HPDE6-E6E7 (cell line): ENCODE results near the gene MYRIP.

Experiments used
- DNase-seq: peaks from one replicate; pipeline ENCODE4 v3.0.0; 2011; ENCODE audit warnings: missing footprints; ENCODE audit errors: extremely low spot score

The MYRIP gene

GRCh38 chr3:40287248-40287647, 477.8 kb downstream of the MYRIP start:
- no peak for DNase-seq

GRCh38 chr3:40290396-40290795, 481.0 kb downstream of the MYRIP start:
- DNase-seq, result no peak

GRCh38 chr3:40291471-40291870, 482.1 kb downstream of the MYRIP start:
- no peak for DNase-seq

- no peak for DNase-seq
These were observed 483.4 kb downstream of the MYRIP start for GRCh38 chr3:40292637-40293349.

- no peak for DNase-seq
These were observed 485.0 kb downstream of the MYRIP start for GRCh38 chr3:40294434-40294833.

GRCh38 chr3:40298075-40298474, 488.7 kb downstream of the MYRIP start:
- DNase-seq, result no peak

GRCh38 chr3:40299130-40299720, 489.8 kb downstream of the MYRIP start:
- no peak for DNase-seq

GRCh38 chr3:40299721-40300335, 490.4 kb downstream of the MYRIP start:
- DNase-seq, result no peak

- no peak for DNase-seq
These were observed 493.4 kb downstream of the MYRIP start for GRCh38 chr3:40302784-40303183.

GRCh38 chr3:40304352-40304751, 494.9 kb downstream of the MYRIP start:
- DNase-seq, result no peak

GRCh38 chr3:40306336-40306735, 496.9 kb downstream of the MYRIP start:
- DNase-seq, result no peak

GRCh38 chr3:40307176-40307575, 497.8 kb downstream of the MYRIP start:
- no peak for DNase-seq

- DNase-seq, result no peak
These were observed 499.5 kb downstream of the MYRIP start for GRCh38 chr3:40308725-40309417.

GRCh38 chr3:40309418-40309924, 500.1 kb downstream of the MYRIP start, which contains the start of gene EIF1B:
EIF1B (plus strand) TSS chr3:40309707; CDS start chr3:40309942, 235 bp downstream.
- peak; percentile 67 for DNase-seq
